ENCODE measurements around the gene FOXI2. TPM values are rescaled to one million over a fixed set of nuclear protein-coding genes. Genes with fewer than 3 reads are reported as not detected.

FOXI2 gene
- total RNA-seq, 2 donors from 2014 or later = not detected

GRCh38 chr10:127720903-127721302 is 16.1 kb upstream of the FOXI2 start:
- H3K27me3 ChIP-seq = no peaks in the 10 kb centered on the region
- no peak overlapping the region for H3K4me3 ChIP-seq

GRCh38 chr10:127734753-127735152 is 2.2 kb upstream of the FOXI2 start:
- no peaks in the 10 kb centered on the region for H3K36me3 ChIP-seq
- no peak for DNase-seq (ENCODE audit: low spot score)
- peaks cover 0 to 28% of the 10 kb centered on the region in 2 donors for H3K4me1 ChIP-seq
- peaks cover 0 to 6% of the 10 kb centered on the region in 2 donors for H3K27me3 ChIP-seq
- no peak overlapping the region for H3K4me3 ChIP-seq
- H3K9me3 ChIP-seq = peaks cover 0 to 6% of the 10 kb centered on the region in 2 donors
- no peak overlapping the region for H3K27ac ChIP-seq
- TF ChIP-seq CTCF (IDR thresholded peaks at IDR 0.05) = no peak

More at GRCh38 chr10:127720903-127721302, 16.1 kb upstream of the FOXI2 start:
- Histone ChIP-seq H3K4me1 (no peaks in the 10 kb centered on the region), H3K36me3 (no peaks in the 10 kb centered on the region), H3K27ac (no peak overlapping the region), H3K9me3 (peaks cover 0 to 6% of the 10 kb centered on the region in 2 donors)
- DNase-seq (ENCODE audit: low spot score) = no peak
- TF ChIP-seq CTCF (IDR thresholded peaks at IDR 0.05) = no peak

GRCh38 chr10:127735156-127735555 is 1.8 kb upstream of the FOXI2 start:
- Histone ChIP-seq H3K4me1 (peaks cover 0 to 28% of the 10 kb centered on the region in 2 donors), H3K4me3 (no peak overlapping the region), H3K27ac (no peak overlapping the region), H3K9me3 (peaks cover 0 to 2% of the 10 kb centered on the region in 2 donors), H3K27me3 (peaks cover 0 to 6% of the 10 kb centered on the region in 2 donors), H3K36me3 (no peaks in the 10 kb centered on the region)
- no peak for TF ChIP-seq CTCF (IDR thresholded peaks at IDR 0.05)
- DNase-seq (ENCODE audit: low spot score) = no peak

GRCh38 chr10:127735723-127736221 is 1.2 kb upstream of the FOXI2 start:
- Histone ChIP-seq H3K27me3 (peaks cover 0 to 6% of the 10 kb centered on the region in 2 donors), H3K4me1 (peaks cover 0 to 28% of the 10 kb centered on the region in 2 donors), H3K9me3 (no peaks in the 10 kb centered on the region), H3K36me3 (no peaks in the 10 kb centered on the region), H3K4me3 (no peak overlapping the region), H3K27ac (no peak overlapping the region)
- DNase-seq (ENCODE audit: low spot score) = no peak
- no peak for TF ChIP-seq CTCF (IDR thresholded peaks at IDR 0.05)

GRCh38 chr10:127736222-127736914 is 617 bp upstream of the FOXI2 start:
- Histone ChIP-seq H3K9me3 (no peaks in the 10 kb centered on the region), H3K4me3 (peak overlapping the region in 1 of 2 donors; percentile 36), H3K36me3 (no peaks in the 10 kb centered on the region), H3K27ac (no peak overlapping the region), H3K4me1 (peaks cover 0 to 28% of the 10 kb centered on the region in 2 donors), H3K27me3 (peaks cover 0 to 6% of the 10 kb centered on the region in 2 donors)
- TF ChIP-seq CTCF (IDR thresholded peaks at IDR 0.05) = no peak
- no peak for DNase-seq (ENCODE audit: low spot score)

All from right atrium auricular region (tissue), 2 donors.